Esophagus muscularis mucosa (tissue), 4 donors: Measurements from ENCODE around the gene SNAP23.
A peak's percentile ranks its signal among the peaks of the same experiment; 100 is the strongest.

Experiments used
- CTCF ChIP-seq, 3 experiments: fragments of 200-600 bp in 2 of 3; fragments of 450-650 bp in 1 of 3; sonication (generic) in 2 of 3; IDR thresholded peaks; one replicate each; pipeline ENCODE4 v1.5.1; 2017 to 2019; ENCODE audit warnings: antibody characterized with exemption in 3 of 3, mild to moderate bottlenecking in 2 of 3, moderate library complexity in 1 of 3
- EP300 ChIP-seq: sonication (generic); formaldehyde crosslinking; IDR thresholded peaks from one replicate; pipeline ENCODE4 v1.6.1; 2017; ENCODE audit warnings: antibody characterized with exemption
- POLR2A ChIP-seq: fragments of 450-650 bp; IDR thresholded peaks from one replicate; pipeline ENCODE4 v1.6.1; 2017; ENCODE audit warnings: antibody characterized with exemption, moderate library complexity, mild to moderate bottlenecking, low read depth
- POLR2AphosphoS5 ChIP-seq, 2 donors: sonication (generic); formaldehyde crosslinking; IDR thresholded peaks; one replicate each; pipeline ENCODE4 v1.6.1; 2017; ENCODE audit warnings: antibody characterized with exemption in 2 of 2

- TF ChIP-seq CTCF (IDR thresholded peaks at IDR 0.05) (no peak), POLR2A (peak; percentile 81), EP300 (peak; percentile 55), POLR2AphosphoS5 (IDR thresholded peaks at IDR 0.05) (peak; percentile 96 to 97)
These were observed at the start of gene SNAP23 for GRCh38 chr15:42495361-42496212.
